HL-60 (cell line): ENCODE results near the gene PYROXD2.
A peak's percentile ranks its signal among the peaks of the same experiment; 100 is the strongest.

Experiments
- DNase-seq, 2 experiments: peaks; one replicate each; pipeline ENCODE4 v3.0.0-alpha.2; 2010 to 2020; ENCODE audit warnings: low read depth in 1 of 2, low spot score in 1 of 2
- H3K27ac ChIP-seq: fragments of 250-450 bp; sonication (Bioruptor Pico); replicated peaks from 2 replicates; pipeline ENCODE4 v1.5.1; 2020; ENCODE audit warnings: mild to moderate bottlenecking, moderate library complexity
- H3K27me3 ChIP-seq: fragments of 250-450 bp; sonication (Bioruptor Pico); 2 replicates; pipeline ENCODE4 v1.5.1; 2021; ENCODE audit warnings: mild to moderate bottlenecking, moderate library complexity; ENCODE audit not compliant: insufficient read depth, poor library complexity, severe bottlenecking
- H3K4me3 ChIP-seq: replicated peaks from 2 replicates; pipeline ENCODE4 v1.5.1; 2011; ENCODE audit warnings: mild to moderate bottlenecking, control low read depth, low read length; ENCODE audit not compliant: insufficient read depth
- CTCF ChIP-seq: IDR thresholded peaks from one replicate; pipeline ENCODE4 v1.5.1; 2011; ENCODE audit warnings: low read length, control low read depth, inconsistent platforms; ENCODE audit not compliant: insufficient read depth
- GABPA ChIP-seq: IDR thresholded peaks from 2 replicates; pipeline ENCODE4 v1.6.1; 2012; ENCODE audit warnings: low read depth
- POLR2AphosphoS5 ChIP-seq: IDR thresholded peaks from 2 replicates; pipeline ENCODE4 v1.6.1; 2012; ENCODE audit warnings: low read depth
- REST ChIP-seq: IDR thresholded peaks from 2 replicates; pipeline ENCODE4 v1.6.1; 2012; ENCODE audit warnings: low read depth; ENCODE audit not compliant: insufficient replicate concordance
- SPI1 ChIP-seq: IDR thresholded peaks from 2 replicates; pipeline ENCODE4 v1.6.1; 2012; ENCODE audit warnings: low read depth, mild to moderate bottlenecking, borderline replicate concordance

Gene PYROXD2

GRCh38 chr10:98391065-98391464 lies 23.9 kb downstream of the PYROXD2 start:
- Histone ChIP-seq H3K27ac (no peak overlapping the region), H3K4me3 (no peak overlapping the region), H3K27me3 (peaks cover 2% of the 10 kb centered on the region)
- TF ChIP-seq GABPA (no peak), SPI1 (peak; percentile 86)
- DNase-seq, result peak; percentile 22 to 65

GRCh38 chr10:98390406-98390805 lies 24.6 kb downstream of the PYROXD2 start:
- H3K27ac ChIP-seq, result no peak overlapping the region
- no peak for DNase-seq
- no peak for TF ChIP-seq REST
- TF ChIP-seq POLR2AphosphoS5, result no peak
- TF ChIP-seq CTCF, result no peak
- TF ChIP-seq GABPA, result no peak
- no peak for TF ChIP-seq SPI1

DNA sequence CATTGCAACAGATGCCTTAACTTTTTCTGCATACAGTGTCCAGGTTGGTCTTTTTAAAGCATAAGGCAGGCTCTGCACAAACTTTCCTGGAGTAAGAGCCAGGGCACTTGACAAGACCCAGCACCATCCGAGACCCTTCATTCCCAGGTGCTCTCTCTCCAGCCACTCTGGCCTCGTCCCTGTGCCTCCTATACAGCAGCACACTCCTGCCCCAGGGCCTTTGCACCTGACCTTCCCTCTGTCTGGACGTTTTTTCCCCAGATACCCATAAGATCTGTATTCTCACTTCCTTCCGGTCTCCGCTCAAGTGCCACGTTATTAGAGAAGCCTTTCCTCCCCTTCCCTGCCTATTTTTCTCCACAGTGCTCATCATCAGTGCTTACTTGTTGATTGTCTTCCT lies 25.6 kb downstream of the PYROXD2 start:
- Histone ChIP-seq H3K4me3 (no peak overlapping the region), H3K27me3 (peaks cover 2% of the 10 kb centered on the region), H3K27ac (no peak overlapping the region)
- no peak for TF ChIP-seq SPI1
- no peak for TF ChIP-seq REST
- no peak for TF ChIP-seq POLR2AphosphoS5
- TF ChIP-seq CTCF, result no peak
- TF ChIP-seq GABPA, result no peak
- DNase-seq, result no peak

More at GRCh38 chr10:98390406-98390805, 24.6 kb downstream of the PYROXD2 start:
- no peak overlapping the region for H3K4me3 ChIP-seq
- peaks cover 2% of the 10 kb centered on the region for H3K27me3 ChIP-seq

- TF ChIP-seq REST (no peak), GABPA (no peak), CTCF (no peak), POLR2AphosphoS5 (no peak), SPI1 (no peak)
- no peak overlapping the region for H3K4me3 ChIP-seq
- DNase-seq, result no peak
- H3K27ac ChIP-seq, result no peak overlapping the region
- H3K27me3 ChIP-seq, result peaks cover 2% of the 10 kb centered on the region
These were observed 26.8 kb downstream of the PYROXD2 start for GRCh38 chr10:98388101-98388655.
